Superior temporal gyrus (tissue), 1 donor: ENCODE results near the gene DAZL.

ENCODE experiments used
- DNase-seq: peaks from one replicate; pipeline ENCODE4 v3.0.0-alpha.2; 2016; ENCODE audit errors: extremely low spot score

The DAZL gene

DNA sequence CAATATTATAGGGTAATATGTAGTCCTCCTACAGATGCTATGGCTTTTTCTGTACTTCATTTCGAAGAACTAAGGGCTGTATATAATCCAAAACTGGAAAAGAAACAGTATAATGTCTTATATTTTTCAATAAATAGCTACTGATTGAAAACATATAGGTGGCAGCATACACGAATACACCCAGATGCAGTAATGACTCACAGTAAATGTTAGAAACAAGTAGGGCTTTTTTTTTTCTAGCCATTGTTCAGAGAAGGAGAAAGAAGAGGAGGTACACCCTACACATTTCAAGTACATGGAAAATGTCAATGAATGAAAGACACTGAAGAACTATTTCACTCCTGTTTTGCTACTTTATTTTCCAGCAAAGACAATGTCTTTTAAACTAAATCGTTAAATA lies 9.4 kb downstream of the DAZL start:
- DNase-seq, result no peak

DNA sequence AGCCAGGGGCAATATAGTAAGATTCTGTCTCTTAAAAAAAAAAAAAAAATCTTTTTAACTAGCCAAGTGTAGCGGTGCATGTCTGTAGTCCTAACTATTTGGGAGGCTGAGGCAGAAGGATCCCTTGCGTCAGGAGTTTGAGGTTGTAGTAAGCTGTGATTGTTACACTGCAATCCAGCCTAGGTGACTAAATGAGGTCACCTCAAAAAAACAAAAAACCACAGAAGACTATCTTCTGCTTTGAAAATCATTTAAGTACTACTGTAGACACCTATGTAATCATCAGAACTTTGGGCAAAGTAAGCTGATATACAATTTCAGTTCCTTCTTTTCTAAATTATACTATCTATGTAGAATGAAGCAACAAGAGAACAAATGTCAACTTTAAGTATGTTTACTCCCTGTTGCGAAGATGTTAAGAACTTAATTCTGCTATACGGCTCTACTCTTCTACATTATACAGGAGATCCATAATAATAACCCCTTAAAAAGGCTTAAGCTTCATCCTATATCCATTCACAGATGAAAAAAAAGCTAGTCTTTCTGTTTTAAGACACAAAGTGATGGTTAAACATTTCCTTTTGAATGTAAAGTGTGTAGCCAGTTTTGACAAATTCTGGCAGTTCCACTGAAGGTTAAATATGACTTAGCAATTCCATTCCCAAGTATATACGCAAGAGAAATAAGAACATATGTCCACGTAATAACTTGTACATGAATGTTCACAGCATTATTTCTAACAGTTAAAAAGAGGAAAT lies 15.2 kb downstream of the DAZL start:
- no peak for DNase-seq

DNA sequence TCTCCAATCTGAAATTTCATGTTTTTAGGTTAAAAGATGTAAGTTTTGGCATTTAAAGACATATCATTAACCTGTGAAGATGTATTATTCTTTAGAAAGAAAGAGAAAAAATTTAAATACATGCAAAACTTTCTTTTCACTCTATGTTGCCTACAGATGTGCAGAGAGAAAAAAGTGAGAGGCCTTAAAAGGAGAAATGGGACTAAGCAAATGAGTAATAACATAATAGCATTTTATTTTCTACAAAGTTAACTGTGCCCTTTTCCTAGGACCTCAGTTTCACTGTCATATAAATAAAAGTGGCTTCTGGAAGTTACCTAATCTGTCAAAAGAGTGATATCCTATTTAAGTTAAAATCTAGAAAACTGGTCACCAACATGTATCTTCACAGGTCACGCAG lies 16.1 kb downstream of the DAZL start:
- no peak for DNase-seq

DNA sequence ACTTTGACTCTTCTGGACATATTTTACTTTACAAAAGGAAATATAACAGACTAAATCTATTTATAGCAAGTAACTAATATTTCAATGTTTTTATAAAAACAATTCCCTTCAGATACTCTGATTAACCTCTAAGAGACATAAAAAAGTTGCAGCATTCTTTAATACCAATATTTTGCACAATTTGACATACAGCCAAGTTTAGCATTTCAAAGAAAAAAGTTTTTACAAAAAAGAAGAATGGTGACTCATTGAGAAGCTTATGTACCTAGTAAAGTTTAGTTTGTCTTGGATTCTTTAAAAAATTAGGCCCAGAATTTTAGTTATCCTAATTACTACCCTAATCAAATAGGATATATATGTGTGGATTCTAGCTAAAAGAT lies 17.6 kb downstream of the DAZL start:
- DNase-seq, result no peak

DNA sequence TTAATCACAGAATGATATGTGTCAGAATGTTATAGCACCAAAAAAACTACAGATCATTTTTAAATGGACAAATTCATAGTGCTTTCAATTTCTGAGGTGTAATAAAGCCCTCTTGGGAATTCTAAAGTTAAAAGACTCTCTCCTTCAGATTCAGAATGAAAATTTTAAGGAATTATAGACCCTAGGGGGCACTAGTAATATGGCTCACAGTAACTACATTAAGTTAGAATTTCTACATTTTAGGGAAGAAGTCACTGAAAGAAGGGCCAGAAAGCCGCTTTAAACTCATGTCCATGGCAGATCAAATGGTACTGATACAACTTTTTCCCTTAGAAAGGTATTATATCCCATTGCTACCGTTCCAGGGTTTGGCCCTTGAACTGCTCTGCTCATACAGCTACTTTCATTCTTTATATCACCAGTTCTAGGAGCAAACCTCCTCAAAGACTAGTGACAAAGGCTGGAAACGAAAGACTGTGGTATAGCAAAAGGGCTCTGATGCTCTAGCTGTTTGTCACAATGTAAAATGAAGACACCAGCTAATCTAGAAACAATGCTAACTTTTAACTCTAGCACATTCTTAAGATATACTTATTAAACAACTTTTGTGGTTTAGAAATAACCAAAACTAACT lies 18.1 kb downstream of the DAZL start:
- no peak for DNase-seq

DNA sequence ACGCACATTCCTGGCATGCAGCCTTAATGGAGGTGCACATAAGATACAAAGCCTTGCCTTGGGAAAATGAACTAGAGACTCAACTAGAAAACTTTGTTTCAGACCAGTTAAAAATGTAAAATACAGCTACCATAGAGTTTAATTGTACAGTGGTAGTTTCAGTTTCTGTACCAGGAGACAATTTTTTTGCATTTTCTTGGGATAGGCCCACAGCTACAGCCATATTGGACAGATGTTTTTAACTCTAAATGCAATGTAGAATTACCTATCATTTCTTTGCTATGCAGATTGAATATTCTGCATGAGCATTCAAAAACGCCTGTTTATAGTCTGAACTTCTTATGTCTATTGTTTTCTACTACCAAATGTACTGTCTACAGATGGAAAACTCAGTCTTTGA lies 20.3 kb downstream of the DAZL start:
- DNase-seq, result no peak

DNA sequence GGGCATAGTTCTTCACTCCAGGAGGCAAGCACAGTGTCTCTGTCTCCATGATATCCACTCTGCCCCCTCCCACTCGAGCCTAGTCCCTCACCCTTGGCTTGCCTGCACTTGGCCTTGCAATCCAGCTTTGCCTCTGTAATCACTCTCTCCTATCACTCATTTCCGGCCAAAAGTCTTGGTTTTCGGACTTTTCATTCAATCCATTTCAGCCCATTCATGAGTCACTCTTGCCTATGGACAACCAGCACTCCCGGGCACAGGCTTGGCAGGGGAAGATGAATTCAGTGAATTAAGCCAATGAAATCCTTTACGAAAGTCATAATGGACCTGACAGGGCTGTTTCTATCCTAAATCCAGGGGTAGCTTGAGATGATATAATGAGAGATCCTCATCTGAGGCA lies 21.7 kb downstream of the DAZL start:
- DNase-seq, result no peak

DNA sequence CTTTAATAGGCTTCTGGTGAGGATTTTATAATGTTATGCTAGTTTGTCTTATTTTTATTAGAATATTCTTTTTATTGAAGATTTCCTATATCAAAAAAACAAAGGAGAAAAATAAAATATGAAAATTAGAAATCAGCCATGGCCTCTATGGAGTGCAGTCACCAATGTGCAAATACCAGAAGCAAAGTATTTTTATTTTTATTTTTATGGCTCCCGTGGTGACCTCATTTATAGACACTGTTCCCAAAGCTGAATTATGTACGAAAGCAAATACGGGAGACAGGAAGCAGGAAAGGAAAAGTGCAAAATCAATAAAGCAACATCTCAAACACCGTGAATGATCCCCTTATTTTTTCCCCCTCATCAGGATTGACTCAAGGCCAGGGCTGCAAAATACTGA lies 35.1 kb downstream of the DAZL start:
- DNase-seq, result no peak

DNA sequence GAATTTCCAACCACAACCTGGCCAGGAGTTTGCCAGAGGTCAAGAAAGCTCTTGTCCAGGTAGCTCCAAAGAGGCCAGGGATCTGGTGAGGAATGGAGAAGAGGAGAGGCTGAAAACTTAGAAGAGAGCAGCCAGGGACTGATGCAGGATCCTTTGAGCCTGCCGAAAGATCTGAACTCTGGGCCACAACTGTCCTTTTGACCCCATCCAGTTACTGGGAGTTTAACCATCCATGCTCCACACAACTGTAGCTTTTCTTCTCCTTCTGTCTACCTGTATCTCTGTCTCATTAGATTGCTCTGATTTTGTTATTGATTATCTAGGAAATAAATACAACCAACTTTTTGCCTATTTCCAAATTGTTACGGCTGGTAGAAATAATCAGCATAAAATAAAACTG lies 36.7 kb downstream of the DAZL start:
- no peak for DNase-seq

DNA sequence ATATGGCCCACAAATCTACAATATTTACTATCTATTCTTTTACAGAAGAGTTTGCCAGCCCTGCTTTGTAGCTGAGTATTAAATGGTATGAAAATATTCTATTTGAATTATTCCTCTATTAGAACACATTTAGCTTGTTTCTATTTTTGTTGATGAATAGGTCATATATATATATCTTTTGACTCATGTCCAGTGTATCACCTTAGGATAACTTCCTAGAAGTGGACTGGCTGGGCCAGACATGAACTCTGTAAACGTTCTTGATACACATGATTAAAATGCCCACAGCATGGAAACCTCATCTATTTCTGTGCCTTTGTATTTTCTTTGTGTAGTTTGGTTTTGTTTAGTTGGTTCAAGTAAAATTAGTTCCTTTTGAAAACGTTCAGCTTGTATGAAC lies 37.1 kb downstream of the DAZL start:
- no peak for DNase-seq

DNA sequence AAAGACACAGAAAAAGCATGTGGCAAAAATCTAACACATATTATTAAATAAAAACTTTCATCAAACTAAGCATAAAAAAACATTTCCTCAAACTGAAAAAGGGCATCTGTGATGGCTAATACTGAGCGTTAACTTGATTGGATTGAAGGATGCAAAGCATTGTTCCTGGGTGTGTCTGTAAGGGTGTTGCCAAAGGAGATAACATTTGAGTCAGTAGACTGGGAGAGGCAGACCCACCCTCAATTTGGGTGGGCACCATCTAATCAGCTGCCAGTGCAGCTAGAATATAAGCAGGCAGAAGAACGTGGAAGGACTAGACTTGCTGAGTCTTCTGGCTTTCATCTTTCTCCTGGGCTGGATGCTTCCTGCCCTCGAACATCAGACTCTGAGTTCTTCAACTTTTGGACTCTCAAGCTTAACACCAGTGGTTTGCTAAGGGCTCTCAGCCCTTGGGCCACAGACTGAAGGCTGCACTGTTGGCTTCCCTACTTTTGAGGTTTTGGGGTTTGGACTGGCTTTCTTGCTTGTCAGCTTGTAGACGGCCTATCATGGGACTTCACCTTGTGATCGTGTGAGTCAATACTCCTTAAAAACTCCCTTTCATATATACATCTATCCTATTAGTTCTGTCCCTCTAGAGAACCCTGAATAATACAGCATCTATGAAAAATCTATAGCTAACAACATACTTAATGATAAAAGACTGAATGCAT lies 45.4 kb downstream of the DAZL start:
- no peak for DNase-seq

DNA sequence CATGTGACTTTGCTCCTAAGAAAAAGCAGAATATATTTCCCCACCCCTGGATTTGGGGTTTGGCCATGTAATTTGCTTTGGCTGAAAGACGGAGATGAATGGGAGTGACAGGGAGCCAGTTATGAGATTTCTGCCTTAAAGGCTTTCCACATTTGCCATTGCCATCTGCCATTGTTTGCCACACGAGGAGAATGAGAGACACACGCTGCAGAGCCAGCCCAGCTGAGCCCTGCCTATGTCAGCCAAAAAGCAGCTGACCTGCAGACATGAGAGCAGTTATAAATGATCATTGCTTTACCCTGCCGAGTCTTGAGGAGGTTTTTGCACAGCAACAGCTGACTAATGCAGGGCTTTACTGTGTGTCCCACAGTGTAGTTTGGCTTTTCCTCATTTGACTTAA lies 51.1 kb downstream of the DAZL start:
- no peak for DNase-seq

DNA sequence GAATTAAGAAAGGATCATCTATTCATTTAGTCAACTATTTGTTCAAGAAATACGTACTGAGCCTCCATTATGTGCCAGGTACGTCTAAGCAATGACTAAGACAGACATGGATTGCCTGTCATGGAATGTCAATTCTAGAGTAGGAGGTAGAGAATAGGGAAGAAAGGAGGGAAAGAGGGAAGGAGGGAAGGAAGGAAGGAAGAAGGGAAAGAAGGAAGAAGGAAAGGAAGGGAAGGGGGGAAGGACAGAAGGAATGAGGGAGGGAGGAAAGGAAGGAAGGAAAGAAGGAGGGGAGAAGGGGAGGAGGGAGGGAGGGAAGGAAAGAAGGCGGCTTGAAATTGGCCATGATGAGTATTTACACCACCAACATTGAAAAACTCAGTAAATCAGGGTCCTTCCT lies 52.5 kb downstream of the DAZL start:
- DNase-seq, result no peak

DNA sequence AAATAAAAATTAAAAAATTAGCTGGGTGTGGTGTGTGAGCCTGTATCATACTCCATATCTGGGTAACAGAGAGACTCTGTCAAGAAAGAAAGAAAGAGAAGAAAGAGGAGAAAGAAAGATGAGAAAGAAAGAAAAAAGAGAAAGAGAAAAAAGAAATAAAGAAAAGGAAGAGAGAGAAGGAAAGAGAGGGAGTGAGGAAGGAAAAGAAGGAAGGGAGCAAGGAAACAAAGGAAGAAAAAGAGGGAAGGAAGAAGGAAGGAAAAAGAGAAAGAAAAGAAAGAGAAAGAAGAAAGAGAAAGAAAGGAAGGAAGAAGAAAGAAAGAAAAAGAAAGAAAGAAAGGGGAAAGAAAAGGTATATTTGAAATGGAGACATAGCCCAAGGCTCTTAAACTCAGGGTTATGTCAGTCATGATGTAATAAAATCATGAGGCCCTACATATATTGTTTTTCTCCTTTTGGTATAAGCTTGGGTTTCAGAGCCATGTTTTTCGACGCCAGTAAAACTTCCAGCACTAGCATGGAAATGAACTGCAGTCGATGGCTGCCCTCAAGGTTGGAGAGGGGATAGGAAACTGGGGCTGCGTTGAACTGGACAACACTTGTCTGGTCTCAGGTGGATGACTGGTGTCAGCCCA lies 53.8 kb downstream of the DAZL start:
- DNase-seq, result no peak

DNA sequence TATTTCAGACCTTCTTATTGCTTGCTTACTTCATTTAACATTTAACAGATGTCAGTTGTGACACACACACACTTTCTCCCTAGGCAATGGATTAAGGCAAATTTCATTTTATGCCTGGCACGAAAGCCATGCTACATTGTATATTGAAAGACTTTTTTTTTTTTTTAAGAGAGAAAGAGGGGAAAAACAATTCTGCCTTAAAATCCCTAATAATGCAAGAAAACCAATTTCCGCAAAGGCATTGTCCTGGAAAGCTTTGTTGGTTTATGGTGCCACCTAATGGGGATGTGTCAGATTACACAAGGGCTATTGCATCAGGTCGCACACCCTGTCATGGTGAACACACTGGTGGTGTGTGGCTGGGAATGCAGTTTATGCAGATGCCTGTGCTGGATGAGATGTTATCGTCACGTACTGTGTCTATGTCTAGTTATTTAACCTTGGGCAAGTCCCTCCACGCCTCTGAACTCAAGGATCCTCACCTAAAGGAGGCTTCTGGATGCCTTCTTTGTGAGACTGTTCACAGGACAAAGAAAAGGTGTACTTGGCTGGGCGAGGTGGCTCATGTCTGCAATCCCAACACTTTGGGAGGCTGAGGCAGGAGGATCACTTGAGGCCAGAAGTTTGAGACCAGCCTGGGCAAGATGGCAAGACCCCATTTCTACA lies 54.4 kb downstream of the DAZL start:
- DNase-seq, result peak; percentile 94

DNA sequence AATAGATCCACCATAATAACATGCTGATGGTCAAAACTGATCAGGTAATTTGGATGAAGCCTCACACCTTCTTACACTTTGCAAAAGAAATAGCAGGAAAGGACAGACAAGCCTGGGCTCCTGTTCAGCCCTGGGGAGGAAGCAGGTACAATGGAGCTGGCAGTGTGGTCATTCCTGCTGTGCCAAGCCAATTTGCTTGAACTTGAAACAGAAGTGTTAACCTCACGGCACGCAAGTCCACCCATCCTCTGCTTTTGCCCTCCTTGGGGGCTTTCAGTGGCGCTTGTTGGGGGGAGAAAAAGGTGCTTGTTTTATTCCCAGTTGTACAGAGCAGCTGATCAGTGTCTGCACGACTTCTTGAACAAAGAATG lies 54.9 kb downstream of the DAZL start:
- no peak for DNase-seq

DNA sequence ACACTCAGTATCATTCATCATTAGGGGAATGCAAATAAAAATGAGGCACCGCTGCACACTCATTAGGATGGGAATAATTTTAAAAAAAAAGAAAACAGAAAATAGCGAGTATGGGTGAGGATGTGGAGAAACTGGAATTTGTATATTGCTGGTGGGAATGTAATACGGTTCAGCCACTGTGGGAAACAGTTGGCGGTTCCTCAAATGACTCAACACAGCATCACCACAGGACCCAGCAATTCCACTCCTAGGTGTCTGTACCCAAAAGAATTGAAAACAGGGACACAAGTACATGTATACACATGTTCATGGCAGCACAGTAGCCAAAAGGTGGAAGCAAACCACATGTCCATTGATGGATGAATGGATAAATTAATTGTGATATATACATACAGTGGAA lies 56.5 kb downstream of the DAZL start:
- DNase-seq, result no peak

DNA sequence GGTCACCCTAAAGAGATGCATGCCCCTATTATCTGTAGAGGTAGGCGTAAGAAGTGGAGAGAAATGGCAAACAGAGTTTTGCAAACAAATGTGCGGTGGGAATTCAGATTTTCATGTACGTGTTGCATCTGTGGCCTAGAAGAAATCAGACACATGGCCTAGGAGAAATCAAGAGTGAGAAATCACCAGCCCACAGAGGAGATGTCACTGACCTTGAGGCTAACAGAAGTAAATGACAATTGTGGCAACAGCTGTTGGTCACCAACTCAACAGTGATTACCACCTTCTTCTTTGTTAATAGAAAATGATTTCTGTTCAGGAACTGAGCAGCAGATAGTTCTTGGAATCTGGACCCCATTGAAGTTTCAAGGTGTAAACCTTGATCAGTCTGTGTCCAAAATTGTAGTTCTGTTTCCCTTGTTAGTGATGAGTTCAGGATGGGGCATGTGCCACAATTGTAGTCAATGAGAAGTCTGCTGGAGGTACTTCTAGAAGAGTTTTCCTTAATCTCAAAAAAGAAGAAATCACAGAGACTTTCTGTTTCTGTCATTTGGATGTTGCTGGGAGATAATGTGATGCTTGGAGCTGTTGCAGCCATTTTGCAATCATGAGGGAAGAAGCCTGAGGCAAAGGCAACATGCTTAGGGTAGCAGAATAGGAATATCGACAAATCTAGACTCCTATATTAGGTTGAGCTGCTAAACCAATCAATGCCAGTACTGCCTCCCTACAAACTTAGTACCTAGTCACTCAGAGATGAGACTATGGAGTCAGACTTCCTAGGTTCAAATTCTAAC lies 57.5 kb downstream of the DAZL start:
- no peak for DNase-seq

DNA sequence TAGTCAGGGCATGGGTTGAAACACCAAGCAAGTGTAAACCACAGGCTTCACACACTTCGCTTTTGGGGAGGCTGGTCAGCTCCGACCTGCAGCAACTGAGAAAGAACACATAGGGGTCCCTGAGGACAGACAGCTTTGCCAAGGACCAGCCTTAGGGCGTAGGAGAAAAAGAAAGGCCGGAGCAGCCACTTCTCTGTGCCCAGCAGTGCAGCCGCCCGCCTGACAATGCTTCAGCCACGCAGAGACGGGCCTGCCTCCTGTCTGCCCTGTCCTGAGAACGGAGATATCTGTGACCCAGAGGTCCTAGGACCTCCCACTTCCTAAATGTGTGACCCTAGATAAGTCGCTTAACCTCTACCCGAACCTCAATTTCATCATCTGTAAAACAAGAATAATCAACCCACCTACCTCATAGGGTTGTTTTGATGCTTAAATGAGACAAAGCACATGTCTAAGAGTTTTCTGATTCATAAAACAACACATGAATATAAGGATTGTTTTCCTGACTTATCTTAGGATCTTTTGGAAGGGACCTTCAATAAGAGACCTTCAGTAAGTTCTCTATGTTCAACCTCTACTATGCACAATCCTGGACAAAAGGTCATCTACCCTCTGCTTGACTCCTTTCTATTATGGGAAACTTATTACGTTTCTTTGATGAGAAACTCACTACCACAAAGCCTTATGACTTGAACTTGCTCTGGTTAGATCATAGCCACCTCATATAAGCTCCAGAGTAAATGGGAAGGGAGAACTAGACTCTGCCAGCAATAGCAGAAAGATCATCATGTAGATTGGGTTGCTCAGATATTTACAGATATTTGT lies 58.8 kb downstream of the DAZL start:
- DNase-seq, result no peak

DNA sequence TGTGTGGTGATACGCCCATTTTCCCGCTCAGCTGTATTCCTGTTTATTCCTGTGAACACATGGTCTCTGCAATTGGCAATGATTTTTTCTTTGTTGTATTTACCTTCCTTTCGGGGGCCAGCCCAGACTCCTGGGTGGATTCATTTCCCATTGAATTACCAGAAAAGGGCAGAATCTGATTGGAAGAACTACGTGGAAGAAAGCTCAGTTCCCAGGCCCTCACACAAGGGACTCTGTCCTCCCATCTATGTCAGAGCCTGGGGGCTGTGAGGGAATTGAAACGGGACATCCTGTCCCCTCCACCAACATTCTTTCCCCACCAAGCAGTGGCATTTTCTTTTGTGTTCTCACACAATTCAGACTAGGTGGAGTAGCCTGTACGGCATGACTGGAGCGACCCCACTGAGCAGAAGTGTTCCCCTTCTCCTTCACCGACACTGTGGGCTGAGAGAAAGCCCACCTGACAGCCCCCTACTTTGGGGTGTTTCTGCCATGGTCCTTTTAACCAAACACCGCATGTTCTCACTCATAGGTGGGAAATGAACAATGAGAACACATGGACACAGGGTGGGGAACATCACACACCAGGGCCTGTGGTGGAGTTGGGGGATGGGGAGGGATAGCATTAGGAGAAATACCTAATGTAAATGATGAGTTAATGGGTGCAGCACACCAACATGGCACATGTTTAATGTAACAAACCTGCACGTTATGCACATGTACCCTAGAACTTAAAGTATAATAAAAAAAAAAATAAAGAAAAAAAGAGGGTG lies 59.6 kb downstream of the DAZL start:
- DNase-seq, result no peak
